ENCODE results near the gene CAGE1.
A peak's percentile ranks its signal among the peaks of the same experiment; 100 is the strongest.

The CAGE1 gene

DNA sequence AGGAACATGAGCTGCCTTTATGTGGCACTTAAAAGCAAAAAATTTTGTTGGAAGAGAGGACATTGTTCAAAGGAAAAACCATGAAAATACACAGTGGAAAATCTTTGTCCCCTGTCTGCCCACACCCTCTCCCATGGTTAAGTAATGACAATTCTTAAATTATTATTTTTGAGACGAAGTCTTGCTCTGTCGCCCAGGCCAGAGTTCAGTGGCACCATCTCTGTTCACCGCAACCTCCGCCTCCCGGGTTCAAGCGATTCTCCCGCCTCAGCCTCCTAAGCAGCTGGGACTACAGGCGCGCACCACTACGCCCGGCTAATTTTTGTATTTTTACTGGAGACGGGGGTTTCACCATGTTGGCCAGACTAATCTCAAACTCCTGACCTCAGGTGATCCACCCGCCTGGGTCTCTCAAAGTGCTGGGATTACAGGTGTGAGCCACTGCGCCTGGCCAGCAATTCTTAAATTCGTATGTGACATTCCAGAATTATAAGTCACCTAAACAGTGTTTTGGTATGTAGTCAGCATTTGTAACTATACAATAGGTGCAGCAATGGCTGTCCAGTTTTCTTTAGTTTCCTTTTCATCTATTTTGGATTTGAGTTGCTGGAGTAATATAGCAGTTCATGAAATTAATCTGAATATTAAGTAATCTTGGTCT lies 75.9 kb downstream of the CAGE1 start:
- Histone ChIP-seq H4K20me1 (peaks cover 31% of the 10 kb centered on the region), H3K36me3 (peaks cover 21% of the 10 kb centered on the region), H3K9ac (peak overlapping the region; percentile 96), H3K27me3 (no peaks in the 10 kb centered on the region), H3K9me3 (peaks cover 4% of the 10 kb centered on the region; the same call in 1 of the 2 replicates), H3K27ac (peak overlapping the region; percentile 93), H3K4me1 (peaks cover 51% of the 10 kb centered on the region), H3K4me3 (peak overlapping the region; percentile 95), H3K4me2 (peak overlapping the region; percentile 83)
- TF ChIP-seq Cebpa-rat (IDR thresholded peaks at IDR 0.05), result no peak

- no peak for TF ChIP-seq Cebpa-rat (IDR thresholded peaks at IDR 0.05)
- peak within 1 kb of the TSS; percentile 93 for H3K27ac ChIP-seq
- H3K36me3 ChIP-seq, result peaks cover 29% of the 10 kb centered on the region
- peak within 1 kb of the TSS; percentile 95 for H3K4me3 ChIP-seq
- peaks cover 59% of the 10 kb centered on the region for H3K4me1 ChIP-seq
- no peaks in the 10 kb centered on the region for H3K27me3 ChIP-seq
- H3K4me2 ChIP-seq, result peak within 1 kb of the TSS; percentile 83
- H4K20me1 ChIP-seq, result peaks cover 38% of the 10 kb centered on the region
- peak within 1 kb of the TSS; percentile 96 for H3K9ac ChIP-seq
- peaks cover 4% of the 10 kb centered on the region; the same call in 1 of the 2 replicates for H3K9me3 ChIP-seq
Observed at GRCh38 chr6:7312616-7313504, 76.7 kb downstream of the CAGE1 start, which contains the start of gene SSR1. Gene SSR1 (minus strand): TSS chr6:7313199. CDS start chr6:7313120, 79 bp downstream.

- Histone ChIP-seq H3K27ac (peak overlapping the region; percentile 93), H3K4me2 (peak overlapping the region; percentile 81), H3K27me3 (no peaks in the 10 kb centered on the region), H3K4me3 (peak overlapping the region; percentile 95), H4K20me1 (peaks cover 46% of the 10 kb centered on the region), H3K4me1 (peaks cover 67% of the 10 kb centered on the region), H3K9me3 (peaks cover 4% of the 10 kb centered on the region; the same call in 1 of the 2 replicates), H3K36me3 (peaks cover 36% of the 10 kb centered on the region), H3K9ac (peak overlapping the region; percentile 96)
- TF ChIP-seq Cebpa-rat (IDR thresholded peaks at IDR 0.05), result no peak
Observed at GRCh38 chr6:7311917-7312615, 77.5 kb downstream of the CAGE1 start.

DNA sequence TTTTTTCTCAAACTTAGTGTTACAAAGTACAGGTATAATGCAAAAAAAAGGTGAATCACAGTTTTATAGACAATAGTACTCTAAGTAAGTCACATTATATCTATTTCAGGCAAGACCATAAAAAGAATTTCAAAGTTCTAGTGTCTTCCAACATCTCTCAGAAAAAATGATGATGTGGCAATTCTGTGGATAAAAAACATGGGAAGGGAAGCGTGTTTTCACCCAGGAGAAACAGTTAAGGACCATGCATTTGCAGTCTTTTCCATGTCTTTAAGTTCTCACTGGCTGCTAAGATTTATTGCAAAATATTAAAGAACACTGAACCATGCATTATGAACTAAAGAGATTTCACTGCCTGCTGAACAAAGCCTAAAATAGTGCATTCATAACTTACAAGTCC lies 78.4 kb downstream of the CAGE1 start:
- Histone ChIP-seq H3K27me3 (no peaks in the 10 kb centered on the region), H3K4me3 (peak overlapping the region; percentile 95; the same call in 1 of the 2 replicates), H3K4me2 (peak overlapping the region; percentile 81), H3K9ac (0 out of 2 replicates have a peak overlapping the region, but pooled peaks have one; percentile 96), H4K20me1 (peaks cover 55% of the 10 kb centered on the region), H3K36me3 (peaks cover 45% of the 10 kb centered on the region), H3K9me3 (0 out of 2 replicates have a peak, but pooled peaks cover 4% of the 10 kb centered on the region), H3K27ac (no peak overlapping the region), H3K4me1 (peaks cover 70% of the 10 kb centered on the region)
- TF ChIP-seq Cebpa-rat (IDR thresholded peaks at IDR 0.05), result no peak

DNA sequence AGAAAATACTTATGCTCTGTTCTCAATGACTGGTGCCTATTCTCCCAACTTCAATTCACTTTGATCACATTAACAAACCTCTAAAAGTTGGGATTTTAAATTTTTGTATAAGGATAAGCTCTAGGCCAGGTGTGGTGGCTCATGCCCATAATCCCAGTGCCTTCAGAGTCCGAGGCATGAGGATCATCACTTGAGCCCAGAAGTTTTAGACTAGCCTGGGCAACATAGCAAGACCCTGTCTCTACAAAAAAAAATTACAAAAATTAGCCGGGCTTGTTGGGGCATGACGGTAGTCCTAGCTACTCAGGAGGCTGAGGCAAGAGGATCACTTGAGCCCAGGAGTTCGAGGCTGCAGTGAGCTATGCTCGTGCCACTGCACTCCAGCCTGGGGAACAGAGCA lies 80.5 kb downstream of the CAGE1 start:
- Histone ChIP-seq H3K9ac (no peak overlapping the region), H3K4me3 (no peak overlapping the region), H3K27ac (no peak overlapping the region), H4K20me1 (peaks cover 76% of the 10 kb centered on the region), H3K9me3 (no peaks in the 10 kb centered on the region), H3K36me3 (peaks cover 67% of the 10 kb centered on the region), H3K4me2 (no peak overlapping the region), H3K4me1 (peaks cover 50% of the 10 kb centered on the region), H3K27me3 (no peaks in the 10 kb centered on the region)
- TF ChIP-seq Cebpa-rat (IDR thresholded peaks at IDR 0.05), result no peak

- Histone ChIP-seq H3K36me3 (peaks cover 82% of the 10 kb centered on the region), H3K9ac (no peak overlapping the region), H3K27me3 (no peaks in the 10 kb centered on the region), H3K4me1 (peaks cover 43% of the 10 kb centered on the region), H3K4me2 (no peak overlapping the region), H3K27ac (no peak overlapping the region), H4K20me1 (peaks cover 83% of the 10 kb centered on the region), H3K4me3 (no peak overlapping the region), H3K9me3 (no peaks in the 10 kb centered on the region)
- TF ChIP-seq Cebpa-rat (IDR thresholded peaks at IDR 0.05), result no peak
Observed at GRCh38 chr6:7307533-7307932, 82.0 kb downstream of the CAGE1 start.

GRCh38 chr6:7304821-7305220 lies 84.7 kb downstream of the CAGE1 start:
- Histone ChIP-seq H3K9me3 (no peaks in the 10 kb centered on the region), H3K4me2 (no peak overlapping the region), H4K20me1 (peaks cover 72% of the 10 kb centered on the region), H3K27ac (no peak overlapping the region), H3K9ac (no peak overlapping the region), H3K27me3 (no peaks in the 10 kb centered on the region), H3K4me1 (peaks cover 24% of the 10 kb centered on the region; the same call in 1 of the 2 replicates), H3K4me3 (no peak overlapping the region), H3K36me3 (peaks cover 99% of the 10 kb centered on the region)
- no peak for TF ChIP-seq Cebpa-rat (IDR thresholded peaks at IDR 0.05)

DNA sequence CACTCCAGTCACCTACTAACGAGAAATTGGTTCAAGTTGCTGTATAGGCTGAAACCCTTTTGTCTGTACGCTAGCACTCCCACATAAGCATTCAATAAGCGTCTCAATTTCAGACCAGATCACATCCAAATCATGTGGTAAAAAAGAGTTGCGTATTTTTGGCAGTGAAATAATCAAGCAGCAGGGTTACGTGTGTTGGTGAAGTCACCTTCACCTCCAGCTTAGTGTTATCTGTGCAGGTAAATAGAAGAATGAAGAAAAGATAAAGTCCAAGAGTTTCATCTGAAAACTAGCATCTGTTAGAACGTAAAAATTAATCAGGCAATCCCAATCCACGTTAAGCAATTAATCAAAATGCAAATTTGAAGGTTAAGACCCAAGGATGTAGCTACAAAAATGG lies 87.8 kb downstream of the CAGE1 start:
- no peak overlapping the region for H3K27ac ChIP-seq
- no peaks in the 10 kb centered on the region for H3K9me3 ChIP-seq
- TF ChIP-seq Cebpa-rat (IDR thresholded peaks at IDR 0.05), result no peak
- peaks cover 95% of the 10 kb centered on the region for H3K36me3 ChIP-seq
- peaks cover 65% of the 10 kb centered on the region for H4K20me1 ChIP-seq
- H3K4me1 ChIP-seq, result no peaks in the 10 kb centered on the region
- no peak overlapping the region for H3K4me3 ChIP-seq
- no peaks in the 10 kb centered on the region for H3K27me3 ChIP-seq
- no peak overlapping the region for H3K9ac ChIP-seq
- H3K4me2 ChIP-seq, result no peak overlapping the region

DNA sequence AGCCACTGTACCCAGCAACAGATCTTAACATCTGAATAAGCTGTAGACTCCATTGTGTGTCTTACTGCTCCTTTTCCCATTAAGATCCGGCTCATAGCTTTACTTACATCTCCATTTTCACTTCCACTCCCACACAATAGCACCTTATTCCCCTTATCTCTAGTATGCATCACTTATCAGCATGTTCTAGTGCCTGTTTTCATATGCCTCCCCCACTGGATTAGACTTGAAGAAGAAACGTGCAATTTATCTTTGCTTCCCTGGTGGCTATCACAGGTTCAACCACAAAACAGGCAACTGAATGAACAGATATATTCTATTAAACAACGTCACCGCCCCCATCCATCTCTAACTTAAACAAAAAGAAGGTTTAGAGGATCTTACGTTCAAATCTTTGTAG lies 88.6 kb downstream of the CAGE1 start:
- no peak for TF ChIP-seq Cebpa-rat (IDR thresholded peaks at IDR 0.05)
- H3K4me2 ChIP-seq, result no peak overlapping the region
- no peak overlapping the region for H3K9ac ChIP-seq
- H3K9me3 ChIP-seq, result no peaks in the 10 kb centered on the region
- no peaks in the 10 kb centered on the region for H3K4me1 ChIP-seq
- peaks cover 93% of the 10 kb centered on the region for H3K36me3 ChIP-seq
- no peak overlapping the region for H3K4me3 ChIP-seq
- no peaks in the 10 kb centered on the region for H3K27me3 ChIP-seq
- peaks cover 58% of the 10 kb centered on the region for H4K20me1 ChIP-seq
- H3K27ac ChIP-seq, result no peak overlapping the region
